22Rv1 (cell line): Measurements from ENCODE around the gene SH3TC1.

Experiments
- H3K27ac ChIP-seq: fragments of 450-650 bp; 2 replicates; pipeline ENCODE4 v1.5.1; 2017
- CTCF ChIP-seq: fragments of 450-650 bp; IDR thresholded peaks from 2 replicates; pipeline ENCODE4 v1.5.1; 2017; ENCODE audit warnings: mild to moderate bottlenecking
- ZFX ChIP-seq: fragments of 450-650 bp; IDR thresholded peaks from 2 replicates; pipeline ENCODE4 v1.6.1; 2017; ENCODE audit warnings: antibody characterized with exemption, borderline replicate concordance

Gene SH3TC1

GRCh38 chr4:8231551-8232049, 32.5 kb downstream of the SH3TC1 start:
- TF ChIP-seq ZFX (no peak), CTCF (no peak)
- H3K27ac ChIP-seq = no peak overlapping the region

DNA sequence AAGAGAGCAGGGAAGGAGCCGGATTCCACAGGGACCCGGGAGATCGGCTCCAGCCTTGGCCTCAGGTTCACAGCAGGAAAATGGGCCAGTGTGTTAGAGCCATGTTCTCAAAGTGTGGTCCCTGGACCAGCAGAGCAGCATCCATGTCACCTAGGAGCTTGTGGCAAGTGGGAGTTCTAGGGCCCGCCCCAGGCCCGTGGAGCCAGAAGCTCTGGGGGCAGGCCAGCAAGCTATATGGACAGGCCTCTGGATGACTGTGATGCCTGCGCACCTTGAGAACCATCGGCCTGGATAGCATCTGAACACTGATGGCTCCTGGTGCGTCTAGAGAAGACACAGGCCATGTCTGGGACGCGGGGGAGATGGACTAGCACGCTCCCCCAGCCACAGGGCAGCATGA, 33.7 kb downstream of the SH3TC1 start:
- TF ChIP-seq CTCF = no peak
- no peak for TF ChIP-seq ZFX

GRCh38 chr4:8233672-8234484, 34.8 kb downstream of the SH3TC1 start:
- no peak for TF ChIP-seq CTCF
- TF ChIP-seq ZFX = no peak
- H3K27ac ChIP-seq = no peak overlapping the region

More for the DNA sequence above, 33.7 kb downstream of the SH3TC1 start:
- H3K27ac ChIP-seq = no peak overlapping the region

GRCh38 chr4:8234715-8235114, 35.6 kb downstream of the SH3TC1 start:
- H3K27ac ChIP-seq = no peak overlapping the region
- TF ChIP-seq CTCF (no peak), ZFX (no peak)

GRCh38 chr4:8235224-8235623, 36.1 kb downstream of the SH3TC1 start:
- no peak overlapping the region for H3K27ac ChIP-seq
- no peak for TF ChIP-seq ZFX
- TF ChIP-seq CTCF = no peak

DNA sequence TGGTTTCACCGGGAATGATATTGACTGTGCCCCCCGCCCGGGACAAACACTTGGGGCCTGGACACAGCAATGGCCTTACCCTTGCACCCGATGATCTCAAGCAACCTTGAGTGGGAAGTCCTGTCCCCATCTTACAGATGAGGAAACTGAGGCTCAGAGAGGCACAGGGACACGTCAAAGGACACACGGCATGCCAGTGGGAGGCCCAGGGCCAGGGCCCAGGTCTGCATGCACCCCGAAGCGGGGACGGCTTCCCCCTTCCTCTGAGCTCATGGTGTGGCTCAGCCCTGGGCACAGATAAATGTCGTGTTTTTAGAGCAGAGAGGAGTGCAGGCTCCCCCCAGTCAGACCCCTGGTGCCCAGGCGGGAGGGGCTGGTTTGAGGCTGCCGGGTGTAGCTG, 36.6 kb downstream of the SH3TC1 start:
- no peak overlapping the region for H3K27ac ChIP-seq
- TF ChIP-seq CTCF (no peak), ZFX (no peak)
